ENCODE data around the gene SLMAP. TPM values are rescaled to one million over a fixed set of nuclear protein-coding genes. Genes with fewer than 3 reads are reported as not detected.
"Not testable (repeated sequence)": the region's sequence is repeated elsewhere in the genome, so short reads cannot be mapped to it uniquely, and the experiment has no call there.

SLMAP gene
- total RNA-seq, 2 donors from 2014 or later: 76.3 to 131 TPM

DNA sequence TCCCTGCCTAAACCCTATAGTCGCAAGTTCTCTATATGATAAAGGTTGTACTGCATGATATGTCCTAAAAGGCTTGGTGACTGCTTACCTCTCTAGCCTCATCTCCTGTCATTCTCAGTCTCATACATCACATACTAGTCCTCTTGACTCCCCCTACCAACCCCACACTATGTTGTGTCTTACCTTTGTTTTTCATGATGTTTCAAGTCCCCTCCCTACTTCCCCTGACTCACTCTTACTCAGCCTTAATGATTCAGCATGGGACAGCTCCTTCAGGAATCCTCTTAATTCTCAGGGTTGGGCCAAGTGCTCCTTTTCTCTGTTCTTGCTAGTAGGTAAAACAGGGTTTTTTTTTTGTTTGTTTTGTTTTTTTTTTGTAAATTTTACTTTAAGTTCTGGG, 49.6 kb downstream of the SLMAP start:
- no peak for DNase-seq (ENCODE audit: low spot score)
- intact Hi-C loops (cut with DNase I): no loop called here
- Histone ChIP-seq H3K27me3 (replicated peaks; ENCODE audit: insufficient read depth) (no peaks in the 10 kb centered on the region), H3K4me3 (no peak overlapping the region), H3K9me3 (no peaks in the 10 kb centered on the region), H3K36me3 (no peaks in the 10 kb centered on the region), H3K4me1 (replicated peaks) (no peaks in the 10 kb centered on the region), H3K27ac (no peak overlapping the region)
- 100% methylated on average over 1 of the region's 1 CpG for WGBS
- TF ChIP-seq POLR2A (IDR thresholded peaks at IDR 0.05) (no peak), POLR2AphosphoS5 (IDR thresholded peaks at IDR 0.05) (no peak)
- TF ChIP-seq, protein P1, sequence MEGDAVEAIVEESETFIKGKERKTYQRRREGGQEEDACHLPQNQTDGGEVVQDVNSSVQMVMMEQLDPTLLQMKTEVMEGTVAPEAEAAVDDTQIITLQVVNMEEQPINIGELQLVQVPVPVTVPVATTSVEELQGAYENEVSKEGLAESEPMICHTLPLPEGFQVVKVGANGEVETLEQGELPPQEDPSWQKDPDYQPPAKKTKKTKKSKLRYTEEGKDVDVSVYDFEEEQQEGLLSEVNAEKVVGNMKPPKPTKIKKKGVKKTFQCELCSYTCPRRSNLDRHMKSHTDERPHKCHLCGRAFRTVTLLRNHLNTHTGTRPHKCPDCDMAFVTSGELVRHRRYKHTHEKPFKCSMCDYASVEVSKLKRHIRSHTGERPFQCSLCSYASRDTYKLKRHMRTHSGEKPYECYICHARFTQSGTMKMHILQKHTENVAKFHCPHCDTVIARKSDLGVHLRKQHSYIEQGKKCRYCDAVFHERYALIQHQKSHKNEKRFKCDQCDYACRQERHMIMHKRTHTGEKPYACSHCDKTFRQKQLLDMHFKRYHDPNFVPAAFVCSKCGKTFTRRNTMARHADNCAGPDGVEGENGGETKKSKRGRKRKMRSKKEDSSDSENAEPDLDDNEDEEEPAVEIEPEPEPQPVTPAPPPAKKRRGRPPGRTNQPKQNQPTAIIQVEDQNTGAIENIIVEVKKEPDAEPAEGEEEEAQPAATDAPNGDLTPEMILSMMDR (IDR thresholded peaks at IDR 0.05): no peak

DNA sequence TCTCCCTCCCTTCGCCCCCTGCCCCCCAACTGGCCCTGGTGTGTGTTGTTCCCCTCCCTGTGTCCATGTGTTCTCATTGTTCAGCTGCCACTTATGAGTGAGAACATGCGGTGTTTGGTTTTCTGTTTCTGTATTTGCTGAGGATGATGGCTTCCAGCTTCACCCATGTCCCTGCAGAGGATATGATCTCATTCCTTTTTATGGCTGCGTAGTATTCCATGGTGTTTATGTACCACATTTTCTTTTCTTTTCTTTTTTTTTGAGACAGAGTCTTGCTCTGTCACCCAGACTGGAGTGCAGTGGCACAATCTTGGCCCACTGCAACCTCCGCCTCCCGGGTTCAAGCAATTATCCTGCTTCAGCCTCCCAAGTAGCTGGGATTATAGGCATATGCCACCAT, 50.1 kb downstream of the SLMAP start:
- H3K9me3 ChIP-seq; DNase-seq (ENCODE audit: low spot score); H3K4me3 ChIP-seq; intact Hi-C loops (cut with DNase I); H3K27ac ChIP-seq; H3K36me3 ChIP-seq; H3K4me1 ChIP-seq (replicated peaks); H3K27me3 ChIP-seq (replicated peaks; ENCODE audit: insufficient read depth): not testable (repeated sequence)
- 96% methylated on average over 5 of the region's 5 CpGs for WGBS

DNA sequence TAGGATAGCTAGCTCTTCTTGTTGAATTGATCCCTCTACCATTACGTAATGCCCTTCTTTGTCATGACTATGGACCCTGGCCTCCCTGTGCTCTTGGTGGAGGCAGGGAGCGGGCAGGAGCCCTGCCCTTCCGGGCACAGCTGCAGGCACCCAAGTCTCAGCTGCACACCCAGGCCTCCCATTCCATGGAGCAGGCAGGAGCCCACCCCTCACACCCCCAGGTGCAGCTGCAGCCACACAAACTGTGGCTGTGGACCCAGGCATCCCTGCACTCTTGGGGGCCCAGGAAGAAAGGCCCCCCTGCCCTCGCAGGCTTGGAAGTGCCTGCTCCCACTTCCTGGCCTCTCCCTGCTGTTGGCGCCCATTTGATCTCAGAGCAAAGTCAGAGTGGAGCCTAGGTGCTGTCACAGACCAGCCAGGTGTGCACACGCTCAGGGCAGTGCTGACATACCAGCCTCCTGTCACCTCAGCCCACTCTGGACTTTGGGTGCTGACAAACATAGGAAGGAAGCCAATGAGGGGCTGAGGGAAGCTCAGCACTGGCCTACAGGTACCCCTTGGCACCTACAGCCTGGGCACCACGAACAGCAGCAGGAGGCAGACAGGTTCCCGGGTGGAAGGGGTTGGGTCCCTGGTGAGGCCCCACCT, 53.0 kb downstream of the SLMAP start:
- Histone ChIP-seq H3K4me3 (no peak overlapping the region), H3K9me3 (no peaks in the 10 kb centered on the region), H3K27me3 (replicated peaks; ENCODE audit: insufficient read depth) (no peaks in the 10 kb centered on the region), H3K4me1 (replicated peaks) (no peaks in the 10 kb centered on the region), H3K27ac (no peak overlapping the region), H3K36me3 (no peaks in the 10 kb centered on the region)
- TF ChIP-seq POLR2A (IDR thresholded peaks at IDR 0.05) (no peak), POLR2AphosphoS5 (IDR thresholded peaks at IDR 0.05) (no peak)
- TF ChIP-seq, protein P1 (IDR thresholded peaks at IDR 0.05): no peak
- no peak for DNase-seq (ENCODE audit: low spot score)
- 98% methylated on average over 8 of the region's 8 CpGs for WGBS
- intact Hi-C loops (cut with DNase I): no loop called here

DNA sequence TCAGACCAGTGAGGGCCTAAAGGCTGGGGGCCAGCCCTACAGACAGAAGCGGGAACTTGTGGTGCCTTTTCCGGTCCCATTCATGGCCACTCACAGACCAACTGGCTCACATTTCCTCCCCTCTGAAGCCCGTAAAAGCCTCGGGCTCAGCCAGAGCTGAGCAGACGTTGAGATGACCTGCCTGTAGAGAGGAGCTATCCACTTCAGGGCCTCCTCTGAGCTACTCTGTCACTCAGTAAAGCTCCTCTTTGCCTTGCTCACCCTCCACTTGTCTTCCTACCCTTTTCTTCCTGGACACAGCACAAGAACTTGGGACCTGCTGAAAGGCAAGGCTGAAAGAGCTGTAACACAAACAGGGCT, 53.5 kb downstream of the SLMAP start:
- H3K36me3 ChIP-seq: no peaks in the 10 kb centered on the region
- TF ChIP-seq POLR2A (IDR thresholded peaks at IDR 0.05) (no peak), POLR2AphosphoS5 (IDR thresholded peaks at IDR 0.05) (no peak)
- TF ChIP-seq, protein P1 (IDR thresholded peaks at IDR 0.05): no peak
- no peak overlapping the region for H3K27ac ChIP-seq
- H3K9me3 ChIP-seq: no peaks in the 10 kb centered on the region
- H3K4me3 ChIP-seq: no peak overlapping the region
- 73% methylated on average over 5 of the region's 5 CpGs for WGBS
- no peak for DNase-seq (ENCODE audit: low spot score)
- intact Hi-C loops (cut with DNase I): no loop called here
- no peaks in the 10 kb centered on the region for H3K4me1 ChIP-seq (replicated peaks)
- no peaks in the 10 kb centered on the region for H3K27me3 ChIP-seq (replicated peaks; ENCODE audit: insufficient read depth)

DNA sequence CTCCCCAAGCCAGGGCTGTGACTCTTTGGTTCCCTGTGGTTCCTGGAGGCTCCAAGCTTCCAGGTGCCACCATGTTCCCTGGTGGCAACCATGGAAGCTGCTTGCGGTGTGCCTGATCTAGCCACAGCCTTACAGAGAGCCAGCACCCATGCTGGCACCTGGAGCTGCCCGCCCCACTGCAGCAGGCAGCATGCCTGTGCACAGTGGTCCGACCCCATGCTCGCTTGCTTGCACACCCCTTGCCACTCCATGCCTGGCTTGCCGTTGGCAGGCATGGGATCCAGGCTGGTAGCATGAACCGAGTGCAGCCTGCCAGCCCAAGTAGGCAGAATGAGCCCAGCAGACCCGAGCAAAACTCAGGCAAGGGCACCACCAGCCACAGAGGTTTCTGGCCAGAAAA, 53.9 kb downstream of the SLMAP start:
- Histone ChIP-seq H3K4me1 (replicated peaks) (no peaks in the 10 kb centered on the region), H3K36me3 (no peaks in the 10 kb centered on the region), H3K4me3 (no peak overlapping the region), H3K27ac (no peak overlapping the region), H3K9me3 (no peaks in the 10 kb centered on the region), H3K27me3 (replicated peaks; ENCODE audit: insufficient read depth) (no peaks in the 10 kb centered on the region)
- DNase-seq (ENCODE audit: low spot score): no peak
- WGBS: 97% methylated on average over 7 of the region's 7 CpGs
- TF ChIP-seq POLR2AphosphoS5 (IDR thresholded peaks at IDR 0.05) (no peak), POLR2A (IDR thresholded peaks at IDR 0.05) (no peak)
- TF ChIP-seq, protein P1 (IDR thresholded peaks at IDR 0.05): no peak
- intact Hi-C loops (cut with DNase I): no loop called here

Data from prostate gland (tissue), 2 donors.